Measurements from ENCODE around the gene TOX2.
"Not testable (repeated sequence)": the region's sequence is repeated elsewhere in the genome, so short reads cannot be mapped to it uniquely, and the experiment has no call there.

TOX2 gene

DNA sequence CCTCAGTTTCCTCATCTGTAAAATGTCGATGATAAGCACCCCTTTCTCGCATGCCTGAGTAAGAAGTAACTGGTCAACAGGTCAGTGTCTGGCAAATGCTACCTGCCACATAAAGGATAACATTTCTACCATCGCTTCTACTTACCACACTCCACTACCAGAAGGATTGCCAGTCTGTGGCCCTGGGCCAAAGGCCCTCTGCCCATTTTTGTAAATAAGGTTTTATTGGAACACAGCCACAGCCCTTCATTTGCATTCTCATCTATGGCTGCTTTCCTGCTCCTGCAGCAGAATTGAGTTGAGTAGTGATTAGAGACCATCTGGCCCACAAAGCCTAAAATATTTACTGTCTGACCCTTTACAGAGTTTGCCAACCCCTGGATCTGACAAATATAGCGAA, 121.8 kb downstream of the TOX2 start:
- DNase-seq (ENCODE audit: low read depth), result no peak
- no peak overlapping the region for H3K4me3 ChIP-seq (ENCODE audit: low read depth, low read length)
- TF ChIP-seq, protein P1, sequence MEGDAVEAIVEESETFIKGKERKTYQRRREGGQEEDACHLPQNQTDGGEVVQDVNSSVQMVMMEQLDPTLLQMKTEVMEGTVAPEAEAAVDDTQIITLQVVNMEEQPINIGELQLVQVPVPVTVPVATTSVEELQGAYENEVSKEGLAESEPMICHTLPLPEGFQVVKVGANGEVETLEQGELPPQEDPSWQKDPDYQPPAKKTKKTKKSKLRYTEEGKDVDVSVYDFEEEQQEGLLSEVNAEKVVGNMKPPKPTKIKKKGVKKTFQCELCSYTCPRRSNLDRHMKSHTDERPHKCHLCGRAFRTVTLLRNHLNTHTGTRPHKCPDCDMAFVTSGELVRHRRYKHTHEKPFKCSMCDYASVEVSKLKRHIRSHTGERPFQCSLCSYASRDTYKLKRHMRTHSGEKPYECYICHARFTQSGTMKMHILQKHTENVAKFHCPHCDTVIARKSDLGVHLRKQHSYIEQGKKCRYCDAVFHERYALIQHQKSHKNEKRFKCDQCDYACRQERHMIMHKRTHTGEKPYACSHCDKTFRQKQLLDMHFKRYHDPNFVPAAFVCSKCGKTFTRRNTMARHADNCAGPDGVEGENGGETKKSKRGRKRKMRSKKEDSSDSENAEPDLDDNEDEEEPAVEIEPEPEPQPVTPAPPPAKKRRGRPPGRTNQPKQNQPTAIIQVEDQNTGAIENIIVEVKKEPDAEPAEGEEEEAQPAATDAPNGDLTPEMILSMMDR (IDR thresholded peaks at IDR 0.05; ENCODE audit: control insufficient read depth, extremely low read depth, insufficient read depth), result no peak

DNA sequence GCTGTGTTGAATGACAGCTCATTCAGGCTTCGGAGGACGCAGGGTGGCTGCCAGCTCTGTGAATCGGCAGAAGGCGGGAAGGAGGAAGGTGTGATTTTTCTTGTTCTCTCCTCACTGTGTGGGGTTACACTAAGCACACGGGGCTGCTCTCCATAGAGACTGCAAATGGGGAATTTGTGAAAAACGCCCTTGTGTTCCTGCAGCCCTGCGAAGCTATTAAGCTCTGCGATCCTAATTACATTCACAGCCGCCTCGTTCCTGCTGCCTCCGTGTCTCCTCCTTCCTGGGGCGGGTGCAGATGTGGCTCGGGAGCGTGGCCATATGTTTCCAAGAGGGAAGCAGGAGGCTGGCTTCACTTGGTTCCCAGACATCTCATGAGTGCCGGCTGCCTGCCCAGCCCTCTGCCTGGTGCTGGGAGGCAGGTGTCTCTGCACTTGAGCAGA, 124.0 kb downstream of the TOX2 start:
- H3K4me3 ChIP-seq (ENCODE audit: low read depth, low read length), result no peak overlapping the region
- no peak for DNase-seq (ENCODE audit: low read depth)
- TF ChIP-seq, protein P1 (IDR thresholded peaks at IDR 0.05; ENCODE audit: control insufficient read depth, extremely low read depth, insufficient read depth), result no peak

DNA sequence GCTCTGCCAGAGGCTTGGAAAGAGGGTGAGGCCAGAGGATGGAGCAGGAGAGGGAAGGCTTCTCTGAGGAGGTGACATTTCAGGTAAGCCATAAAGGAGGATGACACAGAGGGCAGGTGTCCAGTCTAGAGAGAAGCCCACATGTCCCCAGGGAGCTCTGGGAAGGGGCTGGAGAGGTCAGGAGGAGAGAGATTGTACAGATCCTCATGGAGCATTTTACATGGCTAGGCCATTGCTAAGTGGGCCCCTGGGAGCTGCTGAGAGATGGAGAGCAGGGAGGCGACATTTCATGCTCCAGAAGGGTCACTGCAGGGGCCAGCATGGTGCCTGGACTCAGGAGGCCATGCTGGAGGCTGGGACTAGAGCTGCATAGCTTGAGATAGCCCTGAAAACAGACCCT, 124.5 kb downstream of the TOX2 start:
- no peak overlapping the region for H3K4me3 ChIP-seq (ENCODE audit: low read depth, low read length)
- TF ChIP-seq, protein P1 (IDR thresholded peaks at IDR 0.05; ENCODE audit: control insufficient read depth, extremely low read depth, insufficient read depth), result no peak
- DNase-seq (ENCODE audit: low read depth), result no peak

DNA sequence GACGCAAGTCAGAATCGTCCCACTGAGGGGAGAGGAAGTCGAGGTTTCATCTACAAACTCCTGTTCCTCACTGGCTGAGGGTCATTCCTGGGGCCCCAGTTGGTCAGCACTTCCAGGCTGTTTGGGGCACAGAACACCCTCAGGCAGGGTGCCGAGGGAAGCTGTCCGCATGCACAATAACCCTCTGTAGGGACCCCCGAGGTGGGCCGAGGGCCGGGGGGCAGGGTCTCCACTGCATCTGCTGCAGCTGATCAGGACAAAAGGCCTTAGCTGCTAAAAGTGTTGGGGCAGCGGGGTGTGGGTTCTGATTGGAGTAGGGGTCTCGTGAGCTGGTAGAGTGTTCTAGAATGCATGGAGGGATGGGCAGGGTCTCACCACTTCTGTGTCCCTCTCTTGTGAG, 125.1 kb downstream of the TOX2 start:
- no peak for DNase-seq (ENCODE audit: low read depth)
- H3K4me3 ChIP-seq (ENCODE audit: low read depth, low read length), result no peak overlapping the region
- TF ChIP-seq, protein P1 (IDR thresholded peaks at IDR 0.05; ENCODE audit: control insufficient read depth, extremely low read depth, insufficient read depth), result no peak

DNA sequence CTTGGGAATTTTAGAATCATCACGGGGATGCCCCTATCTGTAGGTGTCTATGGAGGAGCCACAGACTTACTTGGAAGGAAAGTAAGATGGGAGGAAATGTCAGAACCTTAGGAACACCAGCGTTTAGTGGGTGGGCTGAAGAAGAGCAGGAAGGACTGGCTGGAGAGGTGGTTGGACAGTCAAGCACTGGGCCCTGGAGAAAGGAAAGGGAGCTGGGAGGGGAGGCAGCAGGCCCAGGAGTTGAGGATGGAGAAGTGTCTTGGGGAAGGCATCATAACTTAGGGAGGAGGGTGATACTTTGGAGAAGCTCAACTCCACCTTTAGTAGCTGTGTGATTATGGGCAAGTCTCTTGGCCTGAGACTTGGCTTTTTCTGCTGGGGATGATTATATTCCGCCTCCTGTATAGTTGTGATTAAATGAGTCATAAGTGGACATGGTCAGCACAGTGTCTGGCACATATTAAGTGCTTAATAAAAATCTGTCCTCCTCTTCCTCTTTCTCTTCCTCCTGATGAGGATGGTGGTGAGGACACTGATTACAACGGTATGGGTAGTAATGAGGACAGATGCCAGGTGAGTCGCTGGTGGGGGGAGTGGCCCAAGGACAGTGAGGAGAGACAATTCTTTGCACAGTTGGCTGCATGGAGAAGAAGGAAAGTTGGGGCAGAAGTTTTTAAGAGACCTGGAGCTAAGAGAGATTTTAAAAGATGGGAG, 125.7 kb downstream of the TOX2 start:
- no peak for DNase-seq (ENCODE audit: low read depth)
- TF ChIP-seq, protein P1 (IDR thresholded peaks at IDR 0.05; ENCODE audit: control insufficient read depth, extremely low read depth, insufficient read depth), result no peak

DNA sequence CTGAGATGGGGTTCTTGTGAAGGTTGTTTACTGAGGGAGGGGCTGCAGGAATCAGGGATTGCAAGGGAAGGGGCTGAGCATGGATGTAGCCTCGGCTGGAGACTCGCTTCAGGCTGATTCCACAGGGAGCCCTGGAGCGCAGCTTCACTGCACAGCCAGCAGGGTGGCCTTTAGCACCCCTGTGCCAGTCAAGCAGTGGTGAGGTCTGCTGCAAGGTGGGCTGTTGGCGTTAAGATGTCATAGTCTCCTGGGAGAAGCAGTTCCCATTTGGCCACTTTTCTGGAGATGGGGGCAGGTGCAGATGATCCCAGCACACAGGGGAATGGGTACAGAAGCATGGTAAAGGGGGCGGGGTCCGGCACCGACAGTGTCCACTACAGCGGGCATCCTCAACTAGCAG, 126.3 kb downstream of the TOX2 start:
- no peak for DNase-seq (ENCODE audit: low read depth)

More for the DNA sequence above, 125.7 kb downstream of the TOX2 start:
- no peak overlapping the region for H3K4me3 ChIP-seq (ENCODE audit: low read depth, low read length)

DNA sequence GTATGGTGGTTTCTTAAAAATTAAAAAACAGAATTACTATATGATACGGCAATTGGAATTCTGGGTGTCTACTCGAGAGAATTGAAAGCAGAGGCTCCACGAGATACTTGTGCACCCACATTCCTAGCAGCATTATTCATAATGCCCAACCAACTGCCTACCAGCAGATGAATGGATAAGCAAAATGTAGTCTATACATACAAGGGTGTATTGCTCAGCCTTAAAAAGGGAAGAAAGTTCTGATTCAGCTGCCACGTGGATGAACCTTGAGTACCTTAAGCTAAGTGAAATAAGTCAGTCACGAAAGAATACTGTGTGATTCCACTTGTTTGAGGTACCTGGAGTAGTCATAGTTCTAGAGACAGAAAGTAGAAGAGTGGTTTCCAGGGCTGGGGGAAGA, 130.1 kb downstream of the TOX2 start:
- DNase-seq (ENCODE audit: low read depth), result not testable (repeated sequence)

More for the DNA sequence above, 126.3 kb downstream of the TOX2 start:
- H3K4me3 ChIP-seq (ENCODE audit: low read depth, low read length), result no peak overlapping the region
- TF ChIP-seq, protein P1 (IDR thresholded peaks at IDR 0.05; ENCODE audit: control insufficient read depth, extremely low read depth, insufficient read depth), result no peak

More for the DNA sequence above, 130.1 kb downstream of the TOX2 start:
- H3K4me3 ChIP-seq (ENCODE audit: low read depth, low read length), result not testable (repeated sequence)
